ENCODE measurements around the gene GNB1L.

The GNB1L gene

DNA sequence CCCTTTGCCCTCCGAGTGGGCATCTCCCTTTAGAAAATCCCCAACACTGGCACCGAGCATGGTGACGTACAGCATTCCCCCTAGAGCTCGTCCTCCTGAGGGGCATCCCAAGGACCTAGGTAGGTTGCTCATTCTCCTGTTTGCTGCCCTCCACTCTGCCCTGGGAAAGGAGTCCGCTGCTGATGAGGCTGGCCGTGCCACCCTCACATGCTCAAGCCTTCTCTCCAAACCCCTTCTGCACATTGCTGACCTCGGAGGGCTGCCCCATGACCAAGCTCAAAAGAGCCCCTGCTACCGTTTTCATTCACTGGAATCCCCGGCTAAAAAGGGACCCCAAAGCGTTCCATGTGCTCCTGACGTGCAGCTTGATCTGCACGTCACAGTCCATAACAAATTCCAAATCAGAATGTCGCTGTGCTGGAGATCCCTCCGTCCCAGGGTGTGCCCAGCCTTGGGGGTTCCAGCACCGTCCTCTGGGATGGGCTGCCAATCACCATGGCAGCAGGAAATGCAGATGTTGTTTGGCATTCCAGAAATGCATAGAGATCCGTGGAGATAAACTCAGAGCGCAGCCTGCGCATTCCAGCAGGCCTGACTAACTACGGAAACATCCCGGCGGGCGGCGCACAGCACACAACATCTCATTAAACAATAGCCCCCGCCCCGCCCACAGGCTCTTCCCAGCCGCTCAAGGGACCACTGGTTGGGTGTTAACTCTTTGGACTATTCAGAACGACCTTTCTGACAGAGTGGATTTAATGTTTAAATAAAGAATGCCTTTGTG lies 26.3 kb upstream of the GNB1L start:
- no peak overlapping the region for H3K27ac ChIP-seq (ENCODE audit: insufficient read depth, low read length, poor library complexity, severe bottlenecking)
- no peaks in the 10 kb centered on the region for H3K9me3 ChIP-seq (ENCODE audit: control insufficient read depth, low read length)
- H3K4me3 ChIP-seq (ENCODE audit: insufficient read depth, low read depth, low read length, poor library complexity, severe bottlenecking): no peak overlapping the region
- H3K36me3 ChIP-seq (ENCODE audit: control insufficient read depth, insufficient read depth, low read length): no peaks in the 10 kb centered on the region
- H3K27me3 ChIP-seq (replicated peaks; ENCODE audit: control insufficient read depth, insufficient read depth, low read length, poor library complexity, severe bottlenecking): no peaks in the 10 kb centered on the region
- peaks cover 12% of the 10 kb centered on the region for H3K4me1 ChIP-seq (ENCODE audit: control insufficient read depth, insufficient read depth, low read length, poor library complexity, severe bottlenecking)
- DNase-seq: no peak

DNA sequence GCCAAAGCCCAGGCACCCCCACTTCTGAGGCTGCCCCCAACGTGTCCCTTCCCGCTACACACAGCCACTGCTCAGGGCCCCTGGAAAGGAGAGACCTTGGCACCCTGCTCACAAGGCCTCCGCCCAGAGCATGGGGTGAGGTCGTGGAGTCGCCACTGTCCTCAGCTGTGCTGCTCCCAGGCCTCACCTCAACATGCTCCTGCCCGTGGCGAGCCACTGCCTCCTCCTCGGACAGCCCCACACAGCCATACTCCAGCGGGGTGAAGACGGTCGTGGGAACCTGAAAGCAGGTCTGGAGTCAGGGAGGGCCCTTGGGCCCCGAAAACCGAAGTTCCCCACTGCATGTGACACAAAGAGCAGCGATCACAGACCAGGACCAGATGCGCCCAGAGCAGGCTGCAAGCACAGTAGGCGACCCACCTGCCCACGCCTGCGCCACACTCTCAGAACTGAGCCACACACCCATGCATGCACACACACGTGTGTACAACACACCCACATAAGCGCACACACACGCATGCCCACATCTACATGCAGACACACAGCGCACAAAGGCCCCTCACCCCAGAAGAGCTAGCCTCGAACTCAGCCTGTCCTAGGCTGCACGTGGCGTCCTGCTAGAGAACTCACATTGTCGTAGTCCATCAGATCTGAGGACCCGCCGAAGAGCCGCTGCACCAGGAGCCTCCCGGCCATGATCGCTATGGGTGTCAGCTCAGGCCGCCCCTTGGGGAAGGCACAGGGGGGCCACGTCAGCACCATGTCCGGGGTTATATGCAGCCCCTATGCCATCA lies 25.5 kb upstream of the GNB1L start:
- Histone ChIP-seq H3K9me3 (ENCODE audit: control insufficient read depth, low read length) (no peaks in the 10 kb centered on the region), H3K36me3 (ENCODE audit: control insufficient read depth, insufficient read depth, low read length) (no peaks in the 10 kb centered on the region), H3K4me3 (ENCODE audit: insufficient read depth, low read depth, low read length, poor library complexity, severe bottlenecking) (no peak overlapping the region), H3K27me3 (replicated peaks; ENCODE audit: control insufficient read depth, insufficient read depth, low read length, poor library complexity, severe bottlenecking) (no peaks in the 10 kb centered on the region), H3K27ac (ENCODE audit: insufficient read depth, low read length, poor library complexity, severe bottlenecking) (no peak overlapping the region), H3K4me1 (ENCODE audit: control insufficient read depth, insufficient read depth, low read length, poor library complexity, severe bottlenecking) (peaks cover 8% of the 10 kb centered on the region)
- no peak for DNase-seq

DNA sequence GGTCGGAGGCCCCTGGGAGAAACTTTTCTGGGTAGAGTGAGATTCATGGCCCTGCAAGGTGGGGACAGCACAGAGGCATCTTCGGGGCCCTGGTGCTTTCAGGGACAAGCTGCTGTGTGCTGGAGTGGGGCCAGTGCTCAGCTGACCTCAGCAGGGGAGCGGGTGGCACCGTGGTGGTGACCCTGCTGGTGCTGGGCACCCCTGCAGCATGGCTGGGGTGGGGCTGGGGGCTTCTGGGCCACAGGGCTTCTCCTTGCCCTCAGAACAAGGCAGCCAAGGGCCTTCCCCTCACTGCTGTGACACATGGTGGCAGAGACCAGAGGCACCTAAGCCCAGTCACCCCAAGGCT lies 24.9 kb upstream of the GNB1L start:
- Histone ChIP-seq H3K27me3 (replicated peaks; ENCODE audit: control insufficient read depth, insufficient read depth, low read length, poor library complexity, severe bottlenecking) (no peaks in the 10 kb centered on the region), H3K9me3 (ENCODE audit: control insufficient read depth, low read length) (no peaks in the 10 kb centered on the region), H3K4me3 (ENCODE audit: insufficient read depth, low read depth, low read length, poor library complexity, severe bottlenecking) (no peak overlapping the region), H3K36me3 (ENCODE audit: control insufficient read depth, insufficient read depth, low read length) (no peaks in the 10 kb centered on the region), H3K27ac (ENCODE audit: insufficient read depth, low read length, poor library complexity, severe bottlenecking) (no peak overlapping the region), H3K4me1 (ENCODE audit: control insufficient read depth, insufficient read depth, low read length, poor library complexity, severe bottlenecking) (peaks cover 7% of the 10 kb centered on the region)
- DNase-seq: no peak

DNA sequence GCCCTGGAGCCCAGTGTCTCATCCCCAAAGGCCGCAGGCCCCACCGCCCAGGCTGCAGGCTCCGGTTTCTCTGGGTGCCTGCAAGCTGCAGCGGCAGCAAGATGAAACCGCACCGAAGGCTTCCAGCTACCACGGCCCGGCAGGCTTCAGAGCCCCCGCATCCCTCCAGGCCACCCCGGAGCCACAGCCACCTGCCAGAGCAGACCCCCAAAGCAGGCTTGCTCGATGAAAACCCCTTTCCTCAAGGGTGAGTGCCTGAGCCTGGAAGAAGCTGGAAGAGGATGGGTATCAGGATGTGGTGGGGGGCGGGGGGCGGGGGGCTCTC lies 24.5 kb upstream of the GNB1L start:
- H3K9me3 ChIP-seq (ENCODE audit: control insufficient read depth, low read length): no peaks in the 10 kb centered on the region
- no peak overlapping the region for H3K4me3 ChIP-seq (ENCODE audit: insufficient read depth, low read depth, low read length, poor library complexity, severe bottlenecking)
- H3K36me3 ChIP-seq (ENCODE audit: control insufficient read depth, insufficient read depth, low read length): no peaks in the 10 kb centered on the region
- DNase-seq: no peak
- H3K4me1 ChIP-seq (ENCODE audit: control insufficient read depth, insufficient read depth, low read length, poor library complexity, severe bottlenecking): peaks cover 9% of the 10 kb centered on the region
- H3K27ac ChIP-seq (ENCODE audit: insufficient read depth, low read length, poor library complexity, severe bottlenecking): no peak overlapping the region
- H3K27me3 ChIP-seq (replicated peaks; ENCODE audit: control insufficient read depth, insufficient read depth, low read length, poor library complexity, severe bottlenecking): no peaks in the 10 kb centered on the region

DNA sequence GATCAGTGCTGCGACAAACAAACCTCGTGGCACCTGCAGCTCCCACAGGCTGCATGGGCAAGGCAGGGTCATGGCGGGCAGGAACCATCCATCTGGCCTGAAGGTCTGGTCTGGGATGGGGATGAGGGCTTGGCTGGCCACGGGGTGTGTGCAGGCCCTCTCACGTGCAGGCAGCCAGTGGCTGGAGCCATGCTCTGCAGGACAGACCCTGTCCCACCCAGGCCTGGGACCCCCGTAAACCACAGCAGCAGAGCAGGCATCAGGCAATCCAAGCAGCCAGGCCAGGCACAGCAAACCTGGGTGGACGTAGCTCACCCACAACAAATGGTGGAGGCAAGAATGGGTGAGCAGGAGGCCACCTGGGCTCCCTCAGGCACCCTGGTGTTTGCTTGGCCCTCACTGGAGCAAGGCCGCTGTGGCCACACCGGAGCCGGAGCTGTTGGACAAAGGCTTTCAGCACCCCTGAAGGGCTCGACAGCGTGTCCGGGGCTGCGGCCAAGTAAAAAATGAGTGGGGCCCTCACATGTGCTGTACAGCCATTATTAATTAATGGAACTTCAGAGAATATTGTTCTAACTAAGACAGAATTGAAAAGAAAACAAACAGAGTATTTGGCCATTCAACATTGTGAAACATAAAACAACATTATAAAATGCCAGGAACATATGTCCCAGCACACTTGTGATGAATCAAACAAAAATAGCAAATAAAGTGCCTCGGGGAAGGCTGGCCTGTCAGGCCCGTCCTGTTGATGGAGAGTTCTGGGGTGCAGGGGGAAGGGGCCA lies 24.0 kb upstream of the GNB1L start:
- no peak for DNase-seq
- no peaks in the 10 kb centered on the region for H3K27me3 ChIP-seq (replicated peaks; ENCODE audit: control insufficient read depth, insufficient read depth, low read length, poor library complexity, severe bottlenecking)
- H3K36me3 ChIP-seq (ENCODE audit: control insufficient read depth, insufficient read depth, low read length): no peaks in the 10 kb centered on the region
- no peaks in the 10 kb centered on the region for H3K9me3 ChIP-seq (ENCODE audit: control insufficient read depth, low read length)
- no peak overlapping the region for H3K4me3 ChIP-seq (ENCODE audit: insufficient read depth, low read depth, low read length, poor library complexity, severe bottlenecking)
- peaks cover 13% of the 10 kb centered on the region for H3K4me1 ChIP-seq (ENCODE audit: control insufficient read depth, insufficient read depth, low read length, poor library complexity, severe bottlenecking)
- no peak overlapping the region for H3K27ac ChIP-seq (ENCODE audit: insufficient read depth, low read length, poor library complexity, severe bottlenecking)

DNA sequence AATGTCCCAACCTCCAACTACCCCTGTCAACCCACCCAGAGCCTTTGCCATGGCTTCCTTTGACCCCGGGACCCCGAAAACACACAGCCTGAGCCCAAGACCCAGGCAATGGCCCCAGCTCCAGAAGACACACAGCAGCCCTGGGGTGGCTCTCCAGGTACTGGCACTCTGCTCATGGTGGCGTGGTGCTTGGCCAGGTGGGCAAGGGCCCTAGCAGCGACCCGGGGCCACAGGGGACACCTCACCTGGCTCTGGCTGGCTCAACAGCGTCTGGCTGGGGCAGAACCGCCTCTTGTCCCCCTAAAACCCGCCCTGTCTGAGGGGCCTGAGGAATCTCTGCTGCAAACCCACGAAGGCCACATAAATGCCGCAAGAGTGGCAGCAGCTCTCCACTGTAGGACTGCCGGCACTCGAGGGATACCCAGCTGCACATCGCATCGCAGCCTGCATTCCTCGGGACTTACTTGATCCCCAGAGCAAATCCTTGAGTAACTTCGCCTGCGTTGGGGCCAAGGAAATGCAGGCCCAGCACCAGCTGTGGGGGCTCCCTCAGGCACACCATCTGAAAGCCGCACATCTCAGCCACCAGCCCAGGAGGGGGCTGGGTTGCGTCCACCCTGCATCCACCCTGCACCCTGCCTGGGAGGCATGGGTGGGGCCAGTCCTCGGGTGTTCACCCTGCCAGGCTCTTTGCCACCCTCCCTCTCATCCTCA lies 23.1 kb upstream of the GNB1L start:
- Histone ChIP-seq H3K4me1 (ENCODE audit: control insufficient read depth, insufficient read depth, low read length, poor library complexity, severe bottlenecking) (peaks cover 13% of the 10 kb centered on the region), H3K4me3 (ENCODE audit: insufficient read depth, low read depth, low read length, poor library complexity, severe bottlenecking) (no peak overlapping the region), H3K27ac (ENCODE audit: insufficient read depth, low read length, poor library complexity, severe bottlenecking) (no peak overlapping the region), H3K9me3 (ENCODE audit: control insufficient read depth, low read length) (no peaks in the 10 kb centered on the region), H3K27me3 (replicated peaks; ENCODE audit: control insufficient read depth, insufficient read depth, low read length, poor library complexity, severe bottlenecking) (no peaks in the 10 kb centered on the region), H3K36me3 (ENCODE audit: control insufficient read depth, insufficient read depth, low read length) (no peaks in the 10 kb centered on the region)
- DNase-seq: no peak

DNA sequence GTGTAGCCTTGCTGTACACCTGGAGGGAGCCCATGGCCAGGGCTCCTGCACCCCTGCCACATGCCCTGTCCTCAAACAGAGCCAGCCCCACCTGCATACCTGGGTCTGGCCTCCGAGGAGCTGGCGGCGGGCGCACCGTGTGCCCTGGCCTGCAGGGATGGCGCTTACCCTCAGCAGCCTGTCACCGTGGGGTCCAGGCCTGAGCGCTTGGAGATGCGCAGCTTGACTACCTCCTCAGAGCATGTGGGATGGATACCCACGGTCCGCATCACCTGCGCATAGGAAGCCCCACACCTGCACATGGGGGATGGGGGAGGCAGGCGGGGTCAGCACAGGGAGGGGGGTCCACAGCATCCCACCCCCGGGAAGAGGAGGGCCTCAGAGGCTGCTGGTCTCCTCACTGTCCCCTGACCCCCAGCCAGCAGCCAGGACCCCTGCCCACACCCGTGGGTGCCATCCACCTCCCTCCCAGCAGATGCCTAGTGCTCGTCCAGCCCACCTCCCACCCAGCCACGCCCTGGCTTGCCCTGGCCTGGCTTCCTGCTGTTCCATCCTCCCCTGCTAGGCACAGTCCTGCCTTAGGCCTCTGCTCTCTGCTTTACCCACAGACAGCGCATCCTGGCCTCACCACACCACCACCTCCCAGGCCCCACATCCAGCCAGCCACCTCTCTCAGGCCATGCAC lies 22.4 kb upstream of the GNB1L start:
- H3K27ac ChIP-seq (ENCODE audit: insufficient read depth, low read length, poor library complexity, severe bottlenecking): no peak overlapping the region
- DNase-seq: no peak
- H3K36me3 ChIP-seq (ENCODE audit: control insufficient read depth, insufficient read depth, low read length): no peaks in the 10 kb centered on the region
- no peaks in the 10 kb centered on the region for H3K9me3 ChIP-seq (ENCODE audit: control insufficient read depth, low read length)
- no peak overlapping the region for H3K4me3 ChIP-seq (ENCODE audit: insufficient read depth, low read depth, low read length, poor library complexity, severe bottlenecking)
- H3K4me1 ChIP-seq (ENCODE audit: control insufficient read depth, insufficient read depth, low read length, poor library complexity, severe bottlenecking): peaks cover 13% of the 10 kb centered on the region
- H3K27me3 ChIP-seq (replicated peaks; ENCODE audit: control insufficient read depth, insufficient read depth, low read length, poor library complexity, severe bottlenecking): no peaks in the 10 kb centered on the region

DNA sequence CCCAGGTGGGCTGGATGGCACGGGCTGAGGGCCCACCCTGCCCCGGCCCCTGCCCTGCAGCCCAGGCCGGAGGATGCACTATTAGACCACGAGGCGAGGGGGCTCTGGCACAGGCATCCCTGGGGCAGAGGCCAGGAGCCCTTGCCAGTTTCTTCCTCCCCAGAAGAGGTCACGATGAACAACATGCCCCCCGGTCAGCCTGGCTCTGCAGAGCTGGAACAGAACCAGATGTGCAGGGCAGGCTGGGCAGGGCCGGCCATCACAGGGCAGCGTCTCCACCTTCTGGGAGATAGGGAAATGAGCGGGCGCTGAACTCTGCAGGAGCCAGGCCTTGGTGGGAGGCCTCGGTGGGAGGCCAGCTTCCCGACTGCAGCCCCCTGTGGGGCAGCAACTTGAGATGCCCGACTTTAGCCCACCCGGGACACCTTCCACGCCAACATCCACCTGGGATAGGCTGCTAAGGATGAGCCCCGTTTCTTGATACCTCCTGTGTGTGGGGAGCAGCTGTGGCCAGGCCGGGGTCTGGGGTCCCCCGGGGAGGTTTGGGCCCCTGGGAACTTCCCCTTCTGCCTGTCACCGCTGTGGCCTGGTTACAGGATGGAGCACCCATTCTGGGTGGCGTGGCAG lies 21.8 kb upstream of the GNB1L start:
- Histone ChIP-seq H3K27ac (ENCODE audit: insufficient read depth, low read length, poor library complexity, severe bottlenecking) (no peak overlapping the region), H3K4me1 (ENCODE audit: control insufficient read depth, insufficient read depth, low read length, poor library complexity, severe bottlenecking) (peaks cover 13% of the 10 kb centered on the region), H3K4me3 (ENCODE audit: insufficient read depth, low read depth, low read length, poor library complexity, severe bottlenecking) (no peak overlapping the region), H3K36me3 (ENCODE audit: control insufficient read depth, insufficient read depth, low read length) (no peaks in the 10 kb centered on the region), H3K27me3 (replicated peaks; ENCODE audit: control insufficient read depth, insufficient read depth, low read length, poor library complexity, severe bottlenecking) (no peaks in the 10 kb centered on the region), H3K9me3 (ENCODE audit: control insufficient read depth, low read length) (no peaks in the 10 kb centered on the region)
- DNase-seq: no peak

All from effector memory CD4-positive, alpha-beta T cell (primary cell).